HEK293 (cell line): ENCODE data around the gene RGL4.
"Not testable (repeated sequence)": the region's sequence is repeated elsewhere in the genome, so short reads cannot be mapped to it uniquely, and the experiment has no call there.

ENCODE experiments used
- KLF16 ChIP-seq: fragments of 450-650 bp; formaldehyde crosslinking; IDR thresholded peaks from 2 replicates; pipeline ENCODE4 v1.5.1; 2017; ENCODE audit warnings: missing biosample characterization, missing genetic modification characterization
- SP2 ChIP-seq: fragments of 450-650 bp; formaldehyde crosslinking; IDR thresholded peaks from 2 replicates; pipeline ENCODE4 v1.5.1; 2016; ENCODE audit warnings: missing biosample characterization, missing genetic modification characterization
- YY1 ChIP-seq: fragments of 450-650 bp; formaldehyde crosslinking; IDR thresholded peaks from 2 replicates; pipeline ENCODE4 v1.5.1; 2018; ENCODE audit warnings: missing biosample characterization, missing genetic modification characterization
- ZFHX2 ChIP-seq: fragments of 450-650 bp; formaldehyde crosslinking; conservative IDR thresholded peaks from 2 replicates; pipeline ENCODE4 v1.5.1; 2016; ENCODE audit warnings: missing biosample characterization, missing genetic modification characterization
- ZNF580 ChIP-seq: fragments of 450-650 bp; formaldehyde crosslinking; IDR thresholded peaks from 2 replicates; pipeline ENCODE4 v1.5.1; 2016; ENCODE audit warnings: missing biosample characterization, missing genetic modification characterization
- ZSCAN30 ChIP-seq: fragments of 450-650 bp; IDR thresholded peaks from 2 replicates; pipeline ENCODE4 v1.5.1; 2018; ENCODE audit warnings: missing biosample characterization, mild to moderate bottlenecking, missing genetic modification characterization, moderate library complexity
- ZSCAN4 ChIP-seq: fragments of 450-650 bp; formaldehyde crosslinking; IDR thresholded peaks from 2 replicates; pipeline ENCODE4 v1.5.1; 2017; ENCODE audit warnings: missing biosample characterization, missing genetic modification characterization
- TF ChIP-seq, protein P1 (sequence below): fragments of 450-650 bp; formaldehyde crosslinking; IDR thresholded peaks from 2 replicates; pipeline ENCODE4 v1.5.1; 2016; ENCODE audit warnings: missing biosample characterization, missing genetic modification characterization

- not testable (repeated sequence) for TF ChIP-seq KLF16 (tag by site-specific recombination); ZSCAN4; ZSCAN30 (tag by site-specific recombination); ZNF580; YY1; SP2 (tag by site-specific recombination); ZFHX2 (tag by site-specific recombination)
- TF ChIP-seq, protein P1, sequence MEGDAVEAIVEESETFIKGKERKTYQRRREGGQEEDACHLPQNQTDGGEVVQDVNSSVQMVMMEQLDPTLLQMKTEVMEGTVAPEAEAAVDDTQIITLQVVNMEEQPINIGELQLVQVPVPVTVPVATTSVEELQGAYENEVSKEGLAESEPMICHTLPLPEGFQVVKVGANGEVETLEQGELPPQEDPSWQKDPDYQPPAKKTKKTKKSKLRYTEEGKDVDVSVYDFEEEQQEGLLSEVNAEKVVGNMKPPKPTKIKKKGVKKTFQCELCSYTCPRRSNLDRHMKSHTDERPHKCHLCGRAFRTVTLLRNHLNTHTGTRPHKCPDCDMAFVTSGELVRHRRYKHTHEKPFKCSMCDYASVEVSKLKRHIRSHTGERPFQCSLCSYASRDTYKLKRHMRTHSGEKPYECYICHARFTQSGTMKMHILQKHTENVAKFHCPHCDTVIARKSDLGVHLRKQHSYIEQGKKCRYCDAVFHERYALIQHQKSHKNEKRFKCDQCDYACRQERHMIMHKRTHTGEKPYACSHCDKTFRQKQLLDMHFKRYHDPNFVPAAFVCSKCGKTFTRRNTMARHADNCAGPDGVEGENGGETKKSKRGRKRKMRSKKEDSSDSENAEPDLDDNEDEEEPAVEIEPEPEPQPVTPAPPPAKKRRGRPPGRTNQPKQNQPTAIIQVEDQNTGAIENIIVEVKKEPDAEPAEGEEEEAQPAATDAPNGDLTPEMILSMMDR (tag by site-specific recombination): not testable (repeated sequence)
Measured at GRCh38 chr22:23672307-23673049, 18.3 kb upstream of the RGL4 start.
